IMR-90 (cell line): ENCODE results near the gene CCDC185. TPM values are rescaled to one million over a fixed set of nuclear protein-coding genes. Genes with fewer than 3 reads are reported as not detected.

Source experiments
- ATAC-seq: fragments of 200-7000 bp; cut with Tn5 transposase; 2 replicates; pipeline ENCODE4 v1.9.1; 2020; ENCODE audit warnings: low read depth, mild to moderate bottlenecking, moderate library complexity
- BruUV-seq: library from RNA; stranded (reverse); fragments of 400-500 nt; replicated peaks from 2 replicates; lab custom pipeline; 2021; lab: Mats Ljungman, UMichigan
- CTCF ChIA-PET: fragments of 300-600 bp; formaldehyde crosslinking; extraction: SDS; loops from one replicate; lab custom pipeline; 2021; ENCODE audit warnings: antibody characterized with exemption; lab: Yijun Ruan, JAX
- POLR2A ChIA-PET: fragments of 300-600 bp; sonication (Branson Sonifier 250); formaldehyde crosslinking; loops from one replicate; lab custom pipeline; 2022; ENCODE audit warnings: antibody characterized with exemption; ENCODE audit not compliant: unreplicated experiment; lab: Charles Lee
- DNase-seq: peaks from one replicate; pipeline ENCODE4 v3.0.0; 2013
- H2AFZ ChIP-seq: replicated peaks from 2 replicates; pipeline ENCODE3; 2013; ENCODE audit warnings: low read length, mild to moderate bottlenecking; ENCODE audit not compliant: poor library complexity
- H2AK5ac ChIP-seq: 2 replicates; pipeline ENCODE4 v1.6.1; 2013; ENCODE audit warnings: low read depth, low read length, inconsistent platforms
- H2AK9ac ChIP-seq: replicated peaks from 2 replicates; pipeline ENCODE3; 2013; ENCODE audit warnings: mild to moderate bottlenecking, low read depth, low read length, moderate library complexity; ENCODE audit not compliant: poor library complexity
- H2BK120ac ChIP-seq: 2 replicates; pipeline ENCODE4 v1.6.1; 2013; ENCODE audit warnings: low read depth, low read length, inconsistent platforms
- H2BK15ac ChIP-seq: 3 replicates; pipeline ENCODE4 v1.6.1; 2013; ENCODE audit warnings: low read depth, low read length, inconsistent platforms
- H2BK20ac ChIP-seq: 2 replicates; pipeline ENCODE4 v1.6.1; 2013; ENCODE audit warnings: low read depth, mild to moderate bottlenecking, inconsistent platforms, low read length, moderate library complexity
- H2BK5ac ChIP-seq: 2 replicates; pipeline ENCODE4 v1.6.1; 2013; ENCODE audit warnings: mild to moderate bottlenecking, low read depth, low read length, inconsistent platforms; ENCODE audit not compliant: poor library complexity, severe bottlenecking
- H3K14ac ChIP-seq: replicated peaks from 2 replicates; pipeline ENCODE4 v1.6.1; 2013; ENCODE audit warnings: low read depth, low read length, inconsistent platforms
- H3K18ac ChIP-seq: 2 replicates; pipeline ENCODE4 v1.6.1; 2013; ENCODE audit warnings: low read depth, low read length, control low read depth
- H3K23ac ChIP-seq: 2 replicates; pipeline ENCODE4 v1.6.1; 2013; ENCODE audit warnings: low read depth, low read length, inconsistent platforms
- H3K27ac ChIP-seq: 2 replicates; pipeline ENCODE4 v1.5.1; 2013; ENCODE audit warnings: mild to moderate bottlenecking, control low read depth, low read length; ENCODE audit not compliant: insufficient read depth
- H3K27me3 ChIP-seq: 2 replicates; pipeline ENCODE4 v1.6.1; 2013; ENCODE audit warnings: low read length; ENCODE audit not compliant: control insufficient read depth, insufficient read depth
- H3K36me3 ChIP-seq: 2 replicates; pipeline ENCODE4 v1.6.1; 2013; ENCODE audit warnings: low read length, mixed read lengths; ENCODE audit not compliant: control insufficient read depth, insufficient read depth
- H3K4ac ChIP-seq: 2 replicates; pipeline ENCODE4 v1.6.1; 2013; ENCODE audit warnings: low read depth, low read length, inconsistent platforms
- H3K4me1 ChIP-seq: 2 replicates; pipeline ENCODE4 v1.6.1; 2013; ENCODE audit warnings: low read length, mixed read lengths; ENCODE audit not compliant: control insufficient read depth, insufficient read depth
- H3K4me2 ChIP-seq: 2 replicates; pipeline ENCODE4 v1.6.1; 2013; ENCODE audit warnings: low read depth, mild to moderate bottlenecking, control low read depth, low read length, moderate library complexity
- H3K4me3 ChIP-seq: 2 replicates; pipeline ENCODE4 v1.5.1; 2013; ENCODE audit warnings: low read depth, mild to moderate bottlenecking, control low read depth, low read length, moderate library complexity; ENCODE audit not compliant: insufficient read depth
- H3K56ac ChIP-seq: 2 replicates; pipeline ENCODE4 v1.6.1; 2013; ENCODE audit warnings: low read length, inconsistent platforms; ENCODE audit not compliant: insufficient read depth; ENCODE audit errors: extremely low read depth
- H3K79me1 ChIP-seq, 2 experiments: 2 replicates each; pipeline ENCODE4 v1.6.1; 2013; ENCODE audit warnings: low read length in 2 of 2, inconsistent platforms in 1 of 2, low read depth in 1 of 2
- H3K9ac ChIP-seq: 2 replicates; pipeline ENCODE4 v1.6.1; 2013; ENCODE audit warnings: low read depth, low read length, control low read depth
- H3K9me1 ChIP-seq: 2 replicates; pipeline ENCODE4 v1.6.1; 2013; ENCODE audit warnings: low read length, inconsistent platforms; ENCODE audit not compliant: insufficient read depth
- H3K9me3 ChIP-seq: 2 replicates; pipeline ENCODE4 v1.6.1; 2013; ENCODE audit warnings: low read length; ENCODE audit not compliant: control insufficient read depth, insufficient read depth
- H4K20me1 ChIP-seq: 2 replicates; pipeline ENCODE4 v1.6.1; 2013; ENCODE audit warnings: low read length, inconsistent platforms; ENCODE audit not compliant: insufficient read depth
- H4K5ac ChIP-seq: 2 replicates; pipeline ENCODE4 v1.6.1; 2013; ENCODE audit warnings: mild to moderate bottlenecking, low read depth, low read length, control low read depth
- H4K8ac ChIP-seq, 2 experiments: 2 replicates each; pipeline ENCODE4 v1.6.1; 2013; ENCODE audit warnings: low read depth in 2 of 2, low read length in 2 of 2, control low read depth in 1 of 2, inconsistent platforms in 1 of 2
- H4K91ac ChIP-seq: 2 replicates; pipeline ENCODE4 v1.6.1; 2013; ENCODE audit warnings: low read depth, low read length, inconsistent platforms; ENCODE audit not compliant: insufficient read depth
- BHLHE40 ChIP-seq: fragments of 150-350 bp; IDR thresholded peaks from 2 replicates; pipeline ENCODE4 v1.6.1; 2016; ENCODE audit warnings: mild to moderate bottlenecking, low read depth, low read length
- CEBPB ChIP-seq: IDR thresholded peaks from 2 replicates; pipeline ENCODE4 v1.6.1; 2012; ENCODE audit warnings: low read depth, low read length, improper control_type of control experiment
- CHD1 ChIP-seq: IDR thresholded peaks from 2 replicates; pipeline ENCODE4 v1.6.1; 2012; ENCODE audit warnings: low read depth, low read length, improper control_type of control experiment
- CTCF ChIP-seq: conservative IDR thresholded peaks from 2 replicates; pipeline ENCODE4 v1.5.1; 2012; ENCODE audit warnings: mild to moderate bottlenecking, low read depth, low read length, improper control_type of control experiment
- FOS ChIP-seq: fragments of 150-350 bp; IDR thresholded peaks from 2 replicates; pipeline ENCODE4 v1.6.1; 2016; ENCODE audit warnings: low read depth, low read length
- MAZ ChIP-seq: IDR thresholded peaks from 2 replicates; pipeline ENCODE4 v1.6.1; 2012; ENCODE audit warnings: low read depth, mild to moderate bottlenecking, low read length, improper control_type of control experiment, moderate library complexity, borderline replicate concordance
- MXI1 ChIP-seq: IDR thresholded peaks from 2 replicates; pipeline ENCODE4 v1.6.1; 2012; ENCODE audit warnings: low read depth, mild to moderate bottlenecking, low read length, moderate library complexity, borderline replicate concordance
- NFE2L2 ChIP-seq: fragments of 150-350 bp; IDR thresholded peaks from 2 replicates; pipeline ENCODE4 v1.6.1; 2016; ENCODE audit warnings: low read depth, mild to moderate bottlenecking, low read length
- POLR2A ChIP-seq: IDR thresholded peaks from 2 replicates; pipeline ENCODE4 v1.6.1; 2012; ENCODE audit warnings: mild to moderate bottlenecking, low read depth, low read length
- RCOR1 ChIP-seq: IDR thresholded peaks from 2 replicates; pipeline ENCODE4 v1.6.1; 2012; ENCODE audit warnings: mild to moderate bottlenecking, low read length, improper control_type of control experiment; ENCODE audit not compliant: insufficient replicate concordance
- RFX5 ChIP-seq: IDR thresholded peaks from 2 replicates; pipeline ENCODE4 v1.8.0; 2012; ENCODE audit warnings: low read depth, mild to moderate bottlenecking, low read length, moderate library complexity
- SMC3 ChIP-seq: fragments of 150-350 bp; IDR thresholded peaks from 2 replicates; pipeline ENCODE4 v1.6.1; 2016; ENCODE audit warnings: low read depth, mild to moderate bottlenecking, antibody characterized with exemption, low read length, moderate library complexity
- WGBS, 2 experiments: methylation state at CpG; one replicate each; pipeline versions ENCODE4 v1.1.5 to v1.1.7; 2013; ENCODE audit warnings: missing lambda C conversion rate in 2 of 2; ENCODE audit not compliant: insufficient read length in 1 of 2; ENCODE audit errors: extremely low coverage in 2 of 2; 5-methylcytosine and 5-hydroxymethylcytosine counted together
- dilution Hi-C: fragments of 300-500 bp; cut with HindIII; formaldehyde crosslinking; loops from one replicate; pipeline ENCODE4 v1.14.3; 2018; ENCODE audit warnings: low sequenced_read_pairs; ENCODE audit not compliant: unreplicated experiment
- in situ Hi-C: fragments of 300-500 bp; cut with MboI; formaldehyde crosslinking; loops from 3 replicates; pipeline ENCODE4 v1.14.3; 2019; ENCODE audit warnings: low sequenced_read_pairs, inconsistent platforms, mixed read lengths
- intact Hi-C: fragments of 100-400 bp; cut with micrococcal nuclease; formaldehyde crosslinking; loops from 2 replicates; pipeline ENCODE4 v1.10.0; 2022
- polyA plus RNA-seq, 3 experiments: library from polyadenylated mRNA; depleted of rRNA; stranded (reverse); fragments of >200 nt; gene quantifications; 2 replicates each; pipeline ENCODE4 v1.2.3, GENCODE V29; 2012; ENCODE audit warnings: low replicate concordance in 1 of 3
- total RNA-seq: library from RNA; depleted of rRNA; stranded (reverse); fragments of >200 nt; gene quantifications from 2 replicates; pipeline ENCODE4 v1.2.3, GENCODE V29; 2012

CCDC185 gene
- total and polyA plus RNA-seq, 2 of the 4 experiments (the other 2 are of a cell fraction): not detected

GRCh38 chr1:223402790-223403142 lies 9.6 kb downstream of the CCDC185 start:
- no peak overlapping the region for H3K56ac ChIP-seq
- H3K36me3 ChIP-seq: no peaks in the 10 kb centered on the region
- H3K23ac ChIP-seq: no peak overlapping the region
- H4K91ac ChIP-seq: peak overlapping the region; percentile 48; the same call in 1 of the 2 replicates
- CTCF ChIA-PET: no interaction called here
- no peak overlapping the region for H2AK9ac ChIP-seq
- no peaks in the 10 kb centered on the region for H3K9me1 ChIP-seq
- no peak for DNase-seq
- ATAC-seq: no peak
- BruUV-seq: no TSS peak
- in situ Hi-C loops: no loop called here
- H2BK15ac ChIP-seq: peak overlapping the region; percentile 7; the same call in 1 of the 3 replicates
- no peak overlapping the region for H2AK5ac ChIP-seq
- H3K4ac ChIP-seq: peak overlapping the region; percentile 73
- intact Hi-C loops: no loop called here
- no peak overlapping the region for H3K14ac ChIP-seq
- H3K18ac ChIP-seq: peak overlapping the region; percentile 79
- dilution Hi-C loops: no loop called here
- H3K27me3 ChIP-seq: no peaks in the 10 kb centered on the region
- no peak overlapping the region for H4K8ac ChIP-seq
- H3K9me3 ChIP-seq: no peaks in the 10 kb centered on the region
- H2BK20ac ChIP-seq: peak overlapping the region; percentile 84
- H2AFZ ChIP-seq: no peak overlapping the region
- no CpG with 5 or more reads among the region's 2 CpGs for WGBS, 2 experiments
- no peak overlapping the region for H2BK5ac ChIP-seq
- POLR2A ChIA-PET: no interaction called here
- H3K79me1 ChIP-seq: no peaks in the 10 kb centered on the region
- H4K5ac ChIP-seq: 0 out of 2 replicates have a peak overlapping the region, but pooled peaks have one; percentile 31
- TF ChIP-seq MAZ (no peak), CTCF (no peak), CHD1 (no peak), FOS (no peak), CEBPB (no peak), RFX5 (no peak), NFE2L2 (no peak), MXI1 (no peak), RCOR1 (no peak), SMC3 (no peak), POLR2A (no peak), BHLHE40 (no peak)
- no peak overlapping the region for H3K4me3 ChIP-seq
- no peak overlapping the region for H3K4me2 ChIP-seq
- no peaks in the 10 kb centered on the region for H4K20me1 ChIP-seq
- H3K27ac ChIP-seq: no peak overlapping the region
- peaks cover 9% of the 10 kb centered on the region for H3K4me1 ChIP-seq
- peak overlapping the region; percentile 71 for H2BK120ac ChIP-seq
- no peak overlapping the region for H3K9ac ChIP-seq
